Osteocyte (in vitro differentiated cells): Measurements from ENCODE around the gene KRT32. TPM values are rescaled to one million over a fixed set of nuclear protein-coding genes. Genes with fewer than 3 reads are reported as not detected.

Source experiments
- DNase-seq: peaks from one replicate; pipeline ENCODE4 v3.0.0; 2021; ENCODE audit warnings: mixed read lengths; ENCODE audit not compliant: unreplicated experiment; ENCODE audit errors: extremely low spot score
- H3K27ac Mint-ChIP-seq: one replicate; pipeline ENCODE4 v1.8.0; 2021; ENCODE audit warnings: mild to moderate bottlenecking, mixed read lengths; ENCODE audit not compliant: unreplicated experiment
- H3K27me3 Mint-ChIP-seq: one replicate; pipeline ENCODE4 v1.8.0; 2021; ENCODE audit warnings: mixed read lengths; ENCODE audit not compliant: unreplicated experiment
- H3K36me3 Mint-ChIP-seq: one replicate; pipeline ENCODE4 v1.8.0; 2021; ENCODE audit warnings: mixed read lengths; ENCODE audit not compliant: unreplicated experiment
- H3K4me1 Mint-ChIP-seq: one replicate; pipeline ENCODE4 v1.8.0; 2021; ENCODE audit warnings: mixed read lengths; ENCODE audit not compliant: unreplicated experiment
- H3K4me3 Mint-ChIP-seq: one replicate; pipeline ENCODE4 v1.8.0; 2021; ENCODE audit warnings: mild to moderate bottlenecking, moderate library complexity, mixed read lengths; ENCODE audit not compliant: unreplicated experiment
- H3K9me3 Mint-ChIP-seq: one replicate; pipeline ENCODE4 v1.8.0; 2021; ENCODE audit warnings: mixed read lengths; ENCODE audit not compliant: unreplicated experiment
- CTCF ChIP-seq: fragments of 200-600 bp; sonication (generic); IDR thresholded peaks from 2 replicates; pipeline ENCODE4 v1.5.0; 2021; ENCODE audit warnings: antibody characterized with exemption, mild to moderate bottlenecking, moderate library complexity
- total RNA-seq: library from RNA; stranded (reverse); gene quantifications from 2 replicates; pipeline ENCODE4 v1.2.1, GENCODE V29; 2021

Gene KRT32
- total RNA-seq, 1 donor from 2014 or later, result not detected

DNA sequence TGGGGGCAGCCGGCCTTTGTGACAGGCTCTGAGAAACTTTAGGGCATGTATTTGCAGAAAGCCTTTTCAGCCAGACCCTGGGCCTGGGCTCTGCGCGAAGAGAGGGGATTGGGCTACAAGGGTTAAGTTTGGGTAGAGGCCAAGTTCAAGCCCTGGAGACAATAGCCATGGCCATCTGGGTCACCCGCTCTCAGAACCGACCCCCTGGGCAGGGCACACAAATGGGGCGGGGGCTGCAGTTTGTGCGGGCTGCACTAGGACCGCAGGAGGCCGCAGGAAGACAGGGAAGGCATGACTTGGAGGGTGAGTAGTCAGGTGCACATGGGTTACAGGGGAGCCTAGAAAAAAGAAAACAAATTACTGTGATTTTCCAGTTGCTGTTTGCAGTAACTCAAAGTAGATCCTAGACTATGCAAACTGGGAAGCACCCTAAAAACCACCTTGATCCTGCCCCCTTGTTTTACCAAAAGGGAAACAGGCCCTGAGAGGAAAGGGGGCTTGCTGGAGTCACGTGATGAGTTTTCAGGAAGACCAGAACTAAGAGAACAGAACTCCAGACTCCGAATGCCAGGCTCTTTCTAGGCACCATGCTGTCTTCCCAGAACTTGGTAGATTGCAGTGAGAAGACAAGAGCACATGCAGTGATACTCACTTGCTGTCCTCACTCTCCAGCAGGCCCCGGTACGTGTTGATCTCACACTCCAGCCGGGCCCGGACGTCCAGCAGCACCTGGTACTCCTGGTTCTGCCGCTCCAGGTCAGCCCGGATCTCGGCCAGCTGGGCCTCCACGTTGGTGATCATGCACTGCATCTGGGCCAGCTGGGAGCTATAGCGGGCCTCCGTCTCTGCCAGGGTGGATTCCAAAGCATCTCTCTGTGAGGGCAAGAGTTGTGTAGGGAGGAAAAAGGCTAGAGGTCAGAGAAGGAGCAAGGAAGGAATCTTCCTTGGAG lies 10.0 kb upstream of the KRT32 start:
- Mint-ChIP-seq H3K4me1 (no peaks in the 10 kb centered on the region), H3K27me3 (peaks cover 4% of the 10 kb centered on the region), H3K27ac (no peak overlapping the region), H3K36me3 (no peaks in the 10 kb centered on the region), H3K4me3 (no peak overlapping the region), H3K9me3 (no peaks in the 10 kb centered on the region)
- DNase-seq, result no peak
- TF ChIP-seq CTCF, result no peak

DNA sequence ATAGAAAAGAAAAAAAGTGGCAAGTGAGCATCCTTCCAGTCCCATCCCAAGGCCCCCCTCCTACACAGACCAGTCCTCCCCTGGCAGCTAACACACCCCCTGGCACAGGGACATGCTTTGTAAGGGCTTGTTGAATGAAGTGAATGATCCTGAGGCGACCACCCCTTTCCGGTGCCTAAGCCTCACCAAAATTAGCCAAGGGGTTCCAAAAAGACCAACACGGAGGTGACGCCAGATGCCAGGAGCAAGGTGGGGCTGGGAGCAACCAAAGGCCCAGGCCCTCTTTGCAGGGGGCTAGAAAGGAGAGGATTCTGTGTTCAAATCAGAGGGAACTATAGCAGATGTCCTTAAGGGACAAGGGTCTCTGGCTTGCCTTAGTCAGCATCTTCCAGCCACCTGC lies 8.2 kb upstream of the KRT32 start:
- peaks cover 16% of the 10 kb centered on the region for H3K27me3 Mint-ChIP-seq

DNA sequence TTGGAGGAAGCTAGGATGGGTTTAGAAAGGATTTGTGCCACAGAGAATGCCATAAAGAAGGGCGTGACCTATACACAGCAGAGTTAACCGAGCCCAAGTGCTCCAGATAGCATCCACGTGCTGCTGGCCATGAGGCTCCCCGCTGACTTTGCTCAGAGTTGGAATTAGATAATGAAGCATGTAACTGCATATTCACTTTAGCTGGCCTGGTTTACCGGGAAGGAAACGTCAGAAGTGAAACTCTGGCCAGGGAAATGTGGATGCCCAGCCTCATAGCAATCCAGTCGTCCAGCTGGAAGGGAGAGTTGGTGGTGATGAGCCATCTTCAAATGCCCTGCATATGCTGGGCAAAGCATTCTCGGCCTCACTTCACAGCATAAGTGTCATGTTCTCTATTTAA lies 7.7 kb upstream of the KRT32 start:
- H3K27me3 Mint-ChIP-seq, result peaks cover 16% of the 10 kb centered on the region
- H3K4me3 Mint-ChIP-seq, result no peak overlapping the region
- H3K4me1 Mint-ChIP-seq, result no peaks in the 10 kb centered on the region
- no peak overlapping the region for H3K27ac Mint-ChIP-seq
- no peaks in the 10 kb centered on the region for H3K36me3 Mint-ChIP-seq
- DNase-seq, result no peak
- H3K9me3 Mint-ChIP-seq, result peaks cover 10% of the 10 kb centered on the region
- no peak for TF ChIP-seq CTCF

More for the DNA sequence above, 8.2 kb upstream of the KRT32 start:
- DNase-seq, result no peak
- no peak overlapping the region for H3K27ac Mint-ChIP-seq
- peaks cover 10% of the 10 kb centered on the region for H3K9me3 Mint-ChIP-seq
- H3K4me1 Mint-ChIP-seq, result no peaks in the 10 kb centered on the region
- no peaks in the 10 kb centered on the region for H3K36me3 Mint-ChIP-seq
- no peak overlapping the region for H3K4me3 Mint-ChIP-seq
- TF ChIP-seq CTCF, result no peak

DNA sequence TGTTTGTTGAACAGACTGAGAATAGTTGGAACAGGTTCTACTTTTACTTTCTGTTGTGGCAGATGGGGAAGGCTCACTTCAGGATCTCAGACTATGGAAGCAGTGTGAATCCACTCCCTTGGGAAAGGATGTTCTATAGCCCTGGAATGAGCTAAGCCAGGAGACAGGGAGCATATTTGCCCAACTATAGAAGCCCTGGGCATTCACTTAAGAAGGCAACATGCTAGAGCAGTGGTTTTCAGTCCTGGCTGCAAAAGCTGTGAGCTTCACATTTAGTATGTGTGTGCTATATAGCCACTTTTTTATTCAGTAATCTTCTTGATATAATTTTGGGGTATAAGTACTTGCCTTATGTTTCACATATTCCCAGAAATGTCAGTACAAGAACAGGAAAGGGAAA lies 1.2 kb upstream of the KRT32 start:
- Mint-ChIP-seq H3K36me3 (no peaks in the 10 kb centered on the region), H3K4me3 (no peak overlapping the region), H3K9me3 (peaks cover 20% of the 10 kb centered on the region), H3K27ac (no peak overlapping the region), H3K4me1 (peaks cover 8% of the 10 kb centered on the region), H3K27me3 (peaks cover 21% of the 10 kb centered on the region)
- TF ChIP-seq CTCF, result no peak
- DNase-seq, result no peak

DNA sequence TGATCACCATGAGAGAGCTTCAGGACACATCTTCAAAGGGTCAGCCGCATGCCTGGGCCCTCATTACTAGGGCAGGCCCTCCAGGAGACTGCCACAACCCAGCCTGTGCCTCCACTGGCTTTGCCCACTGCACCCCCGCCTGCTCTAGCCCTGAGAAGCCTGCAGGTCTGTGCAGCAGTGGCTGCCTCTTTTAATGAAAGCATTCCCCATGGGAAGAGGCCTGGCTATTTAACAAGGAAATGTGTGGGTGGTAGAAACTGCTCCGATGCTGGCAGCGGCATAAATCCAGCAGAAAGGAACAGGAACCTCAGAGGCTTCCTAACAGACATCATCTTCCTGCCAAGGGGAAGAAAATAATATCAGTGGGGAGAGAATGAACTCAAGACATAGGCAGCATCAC lies 375 bp upstream of the KRT32 start:
- peaks cover 8% of the 10 kb centered on the region for H3K4me1 Mint-ChIP-seq
- no peak for DNase-seq
- no peak overlapping the region for H3K27ac Mint-ChIP-seq
- no peak for TF ChIP-seq CTCF
- no peak overlapping the region for H3K4me3 Mint-ChIP-seq
- peaks cover 20% of the 10 kb centered on the region for H3K9me3 Mint-ChIP-seq
- peaks cover 21% of the 10 kb centered on the region for H3K27me3 Mint-ChIP-seq
- H3K36me3 Mint-ChIP-seq, result no peaks in the 10 kb centered on the region
